ENCODE measurements around the gene TUBGCP6. TPM values are rescaled to one million over a fixed set of nuclear protein-coding genes. Genes with fewer than 3 reads are reported as not detected.
"Not testable (repeated sequence)": the region's sequence is repeated elsewhere in the genome, so short reads cannot be mapped to it uniquely, and the experiment has no call there.

TUBGCP6 gene
- total RNA-seq, 1 experiment from 2014 or later, result 13.0 TPM

DNA sequence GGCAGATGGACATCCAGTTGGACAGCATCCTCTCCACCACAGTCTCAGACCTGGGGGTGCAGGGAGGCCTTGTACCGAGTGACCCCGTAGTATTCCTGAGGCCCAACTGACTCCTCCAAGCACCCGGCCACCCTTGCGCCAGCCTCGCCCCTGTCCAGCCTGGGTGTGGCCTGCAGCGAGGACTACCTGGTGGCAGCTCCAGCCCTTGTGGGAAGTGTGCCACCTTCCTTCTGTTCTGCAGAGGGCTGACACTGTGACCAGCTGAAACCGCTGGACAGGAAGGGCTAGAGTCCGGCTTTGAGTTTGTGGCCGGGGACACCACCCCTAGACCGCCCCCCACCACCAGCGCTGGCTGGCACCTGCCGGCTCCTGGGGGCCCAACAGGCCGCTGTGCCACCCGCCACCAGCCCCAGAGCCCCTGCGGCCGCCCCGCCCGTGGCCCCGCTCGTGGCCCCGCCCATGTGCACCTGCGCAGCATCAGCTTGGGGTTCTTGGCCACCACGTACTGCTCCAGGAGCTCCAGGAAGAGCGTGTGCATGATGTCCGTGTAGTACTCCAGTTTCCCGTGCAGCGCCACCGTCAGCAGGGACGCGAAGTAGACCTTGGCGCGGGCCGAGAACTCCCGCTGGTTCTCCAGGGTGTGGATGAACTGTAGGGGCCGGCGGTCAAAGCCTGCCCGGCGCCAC, 35.3 kb upstream of the TUBGCP6 start:
- no peak for DNase-seq (ENCODE audit: extremely low read depth, low read depth)

DNA sequence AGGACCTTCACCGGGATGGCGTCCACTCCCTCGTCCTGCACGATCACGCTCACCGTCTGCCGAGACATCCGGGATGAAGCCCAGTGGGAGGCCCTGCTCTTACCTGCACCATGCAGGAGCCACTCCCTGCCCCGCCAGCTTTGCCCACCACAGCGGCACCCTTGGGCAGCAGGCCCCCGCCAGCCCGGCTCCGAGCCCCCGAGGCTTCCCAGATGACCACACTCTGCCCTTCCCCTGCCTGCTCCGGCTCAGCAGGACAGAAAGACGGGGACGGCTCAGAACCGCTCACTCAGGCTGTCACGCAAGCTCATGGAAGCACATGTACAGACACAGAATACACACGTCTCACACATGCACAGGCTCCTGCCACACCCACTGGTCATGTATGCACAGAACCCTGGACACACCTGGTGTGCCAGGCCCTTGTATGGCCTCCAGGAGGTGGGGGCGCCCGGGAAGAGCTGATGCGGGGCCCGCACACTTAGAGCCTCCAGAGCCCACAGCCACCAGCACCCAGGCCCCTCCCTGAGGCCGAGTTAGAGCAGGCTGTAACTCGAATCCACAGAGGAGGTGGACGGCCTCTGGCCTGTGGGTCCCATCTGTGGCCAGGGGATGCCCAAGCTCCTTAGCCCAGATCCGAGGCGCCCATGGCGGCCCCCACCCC, 34.3 kb upstream of the TUBGCP6 start:
- DNase-seq (ENCODE audit: extremely low read depth, low read depth), result no peak

DNA sequence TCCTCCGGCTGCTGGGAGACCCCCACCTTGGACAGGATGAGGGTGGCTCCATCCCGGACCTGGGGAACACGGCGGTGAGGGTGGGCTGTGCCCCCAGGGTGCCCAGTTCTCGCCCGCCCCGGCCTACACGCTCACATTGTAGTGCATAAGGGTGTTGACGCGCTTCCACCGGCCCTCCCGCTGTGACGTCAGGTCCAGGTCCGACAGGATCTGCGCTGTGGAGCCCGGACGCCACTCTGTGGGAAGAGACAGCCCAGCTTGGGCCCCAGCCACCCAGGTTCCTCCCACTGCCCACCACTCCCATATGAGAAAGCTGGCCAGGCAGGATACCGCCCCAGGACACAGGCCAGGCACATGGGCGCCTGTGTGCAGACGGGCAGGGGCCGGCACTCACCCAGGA, 33.6 kb upstream of the TUBGCP6 start:
- DNase-seq (ENCODE audit: extremely low read depth, low read depth), result no peak

DNA sequence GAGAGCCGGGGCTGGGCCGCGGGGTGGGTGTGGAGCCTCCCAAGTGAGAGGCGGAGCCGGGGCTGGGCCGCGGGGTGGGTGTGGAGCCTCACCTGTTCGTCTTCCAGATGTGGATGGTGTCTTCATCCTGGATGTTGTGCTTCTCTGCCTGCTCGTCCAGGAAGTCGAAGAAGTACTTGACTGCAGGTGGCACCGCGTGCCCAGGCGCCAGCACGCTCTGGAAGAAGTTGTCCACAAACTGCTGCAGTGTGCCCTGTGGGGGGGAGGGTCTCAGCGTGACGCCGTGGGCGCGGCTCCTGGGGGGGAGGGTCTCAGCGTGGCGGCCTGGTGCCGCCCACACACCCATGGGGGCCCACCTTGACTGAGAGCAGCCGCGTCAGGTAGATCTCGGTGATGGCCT, 32.9 kb upstream of the TUBGCP6 start:
- no peak for DNase-seq (ENCODE audit: extremely low read depth, low read depth)

DNA sequence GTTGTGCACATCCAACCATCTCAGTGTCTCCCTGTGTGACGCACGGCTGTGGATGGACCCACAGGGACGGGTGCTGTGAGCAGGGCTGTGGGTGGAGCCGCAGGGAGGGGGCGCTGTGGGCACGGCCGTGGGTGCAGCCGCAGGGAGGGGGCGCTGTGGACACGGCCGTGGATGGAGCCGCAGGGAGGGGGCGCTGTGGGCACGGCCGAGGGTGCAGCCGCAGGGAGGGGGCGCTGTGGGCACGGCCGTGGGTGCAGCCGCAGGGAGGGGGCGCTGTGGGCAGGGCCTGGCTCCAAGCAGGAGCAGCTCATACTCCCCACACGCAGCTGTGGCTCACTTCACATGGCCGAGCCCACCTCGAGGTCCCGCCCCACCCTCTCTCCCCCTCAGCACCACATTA, 31.3 kb upstream of the TUBGCP6 start:
- DNase-seq (ENCODE audit: extremely low read depth, low read depth), result no peak

DNA sequence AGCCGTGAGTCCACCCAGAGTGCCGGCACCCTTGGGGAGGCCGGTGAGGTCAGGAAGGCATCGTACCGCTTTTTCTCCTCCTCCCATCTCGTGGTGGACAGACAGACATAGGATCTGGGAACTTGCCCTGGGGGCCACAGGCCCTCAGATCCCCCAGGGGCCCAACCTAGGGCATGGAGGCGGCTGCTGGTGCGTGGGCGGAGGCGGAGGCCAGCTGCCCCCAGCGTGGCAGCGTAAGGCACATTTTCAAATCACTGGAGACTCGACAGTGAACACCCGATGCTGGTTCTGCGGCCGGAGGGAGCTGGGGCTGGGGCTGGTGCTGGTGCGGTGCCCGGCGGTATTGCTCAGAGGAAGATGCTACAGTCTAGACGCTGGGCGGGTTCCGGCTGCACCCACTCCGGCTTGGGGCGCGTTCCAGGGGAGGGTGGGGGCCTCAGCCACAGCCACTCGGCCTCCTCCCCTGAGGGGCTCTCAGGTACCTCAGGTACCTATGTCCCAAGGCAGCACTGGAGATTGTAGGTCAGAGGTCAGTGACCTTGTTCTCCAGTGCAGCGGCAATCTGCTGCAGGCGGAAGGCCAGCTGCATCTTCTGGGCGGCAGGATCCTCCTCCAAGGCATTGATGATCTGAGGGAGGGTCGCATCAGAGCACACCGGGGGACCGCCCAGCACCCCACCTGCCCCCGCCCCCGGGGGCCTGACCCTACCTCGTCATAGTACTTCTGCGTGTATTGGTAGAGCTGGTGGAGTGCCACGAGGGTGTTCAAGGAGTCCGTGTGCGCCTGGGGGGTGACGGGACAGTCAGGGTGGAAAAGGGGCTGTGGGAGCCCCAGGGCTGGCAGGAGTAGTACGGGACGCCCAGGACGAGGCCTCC, 30.6 kb upstream of the TUBGCP6 start:
- no peak for DNase-seq (ENCODE audit: extremely low read depth, low read depth)

DNA sequence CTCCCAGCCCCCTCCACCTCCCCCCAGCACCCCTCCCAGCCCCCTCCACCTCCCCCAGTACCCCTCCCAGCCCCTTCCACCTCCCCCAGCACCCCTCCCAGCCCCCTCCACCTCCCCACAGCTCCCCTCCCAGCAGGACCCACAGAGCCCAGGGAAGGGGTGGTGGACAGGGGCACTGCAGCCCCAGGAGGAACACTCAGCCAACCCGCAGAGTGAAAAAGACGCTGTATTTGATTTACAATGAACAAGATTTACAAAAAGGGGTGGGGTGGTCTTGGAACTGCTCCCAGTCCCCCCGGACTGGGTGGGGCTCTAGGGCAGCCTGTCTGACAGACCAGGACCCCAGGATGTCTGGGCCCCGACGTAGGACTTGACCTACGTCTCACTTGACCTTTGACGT, 29.9 kb upstream of the TUBGCP6 start:
- DNase-seq (ENCODE audit: extremely low read depth, low read depth), result no peak

DNA sequence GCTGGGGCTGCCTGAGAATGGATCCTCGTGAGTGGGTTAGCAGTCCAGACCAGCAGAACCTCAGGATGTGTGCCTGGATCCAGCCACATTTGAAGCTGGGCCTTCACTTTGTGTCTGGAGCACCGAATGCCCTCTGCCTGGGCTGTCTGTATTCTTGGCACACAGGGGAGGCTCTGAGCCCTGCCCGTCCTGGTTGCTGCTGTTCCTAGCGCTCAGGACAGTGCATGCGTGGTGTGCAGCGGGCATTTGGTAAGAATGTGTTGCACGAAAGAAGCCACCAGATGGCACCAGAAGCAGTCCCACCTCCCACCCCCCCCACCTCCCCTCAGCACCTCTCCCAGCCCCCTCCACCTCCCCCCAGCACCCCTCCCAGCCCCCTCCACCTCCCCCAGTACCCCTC, 29.5 kb upstream of the TUBGCP6 start:
- peak; percentile 58 for DNase-seq (ENCODE audit: extremely low read depth, low read depth)

DNA sequence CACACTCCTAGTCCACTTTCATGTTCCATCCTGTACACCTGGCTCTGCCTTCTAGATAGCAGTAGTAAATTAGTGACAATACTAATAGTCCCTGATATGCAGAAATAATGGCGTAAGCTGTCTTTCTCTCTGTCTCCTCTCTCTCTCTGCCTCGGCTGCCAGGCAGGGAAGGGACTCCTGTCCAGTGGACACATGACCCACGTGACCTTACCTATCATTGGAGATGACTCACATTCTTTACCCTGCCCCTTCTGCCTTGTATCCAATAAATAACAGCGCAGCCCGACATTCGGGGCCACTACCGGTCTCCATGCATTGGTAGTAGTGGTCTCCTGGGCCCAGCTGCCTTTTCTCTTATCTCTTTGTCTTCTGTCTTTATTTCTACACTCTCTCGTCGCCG, 29.0 kb upstream of the TUBGCP6 start:
- DNase-seq (ENCODE audit: extremely low read depth, low read depth), result not testable (repeated sequence)

DNA sequence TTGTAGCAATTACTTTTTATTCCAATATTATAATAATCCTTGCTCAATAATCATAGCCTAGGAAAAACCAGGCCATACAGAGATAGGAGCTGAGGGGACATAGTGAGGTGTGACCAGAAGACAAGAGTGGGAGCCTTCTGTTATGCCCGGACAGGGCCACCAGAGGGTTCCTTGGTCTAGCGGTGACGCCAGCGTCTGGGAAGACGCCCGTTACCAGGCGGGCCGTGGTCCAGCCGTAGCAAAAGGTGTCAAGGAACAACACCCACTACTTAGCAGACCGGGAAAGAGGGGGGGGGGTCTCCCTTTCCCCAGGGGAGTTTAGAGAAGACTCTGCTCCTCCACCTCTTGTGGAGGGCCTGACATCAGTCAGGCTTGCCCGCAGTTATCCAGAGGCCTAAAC, 28.5 kb upstream of the TUBGCP6 start:
- DNase-seq (ENCODE audit: extremely low read depth, low read depth), result not testable (repeated sequence)

DNA sequence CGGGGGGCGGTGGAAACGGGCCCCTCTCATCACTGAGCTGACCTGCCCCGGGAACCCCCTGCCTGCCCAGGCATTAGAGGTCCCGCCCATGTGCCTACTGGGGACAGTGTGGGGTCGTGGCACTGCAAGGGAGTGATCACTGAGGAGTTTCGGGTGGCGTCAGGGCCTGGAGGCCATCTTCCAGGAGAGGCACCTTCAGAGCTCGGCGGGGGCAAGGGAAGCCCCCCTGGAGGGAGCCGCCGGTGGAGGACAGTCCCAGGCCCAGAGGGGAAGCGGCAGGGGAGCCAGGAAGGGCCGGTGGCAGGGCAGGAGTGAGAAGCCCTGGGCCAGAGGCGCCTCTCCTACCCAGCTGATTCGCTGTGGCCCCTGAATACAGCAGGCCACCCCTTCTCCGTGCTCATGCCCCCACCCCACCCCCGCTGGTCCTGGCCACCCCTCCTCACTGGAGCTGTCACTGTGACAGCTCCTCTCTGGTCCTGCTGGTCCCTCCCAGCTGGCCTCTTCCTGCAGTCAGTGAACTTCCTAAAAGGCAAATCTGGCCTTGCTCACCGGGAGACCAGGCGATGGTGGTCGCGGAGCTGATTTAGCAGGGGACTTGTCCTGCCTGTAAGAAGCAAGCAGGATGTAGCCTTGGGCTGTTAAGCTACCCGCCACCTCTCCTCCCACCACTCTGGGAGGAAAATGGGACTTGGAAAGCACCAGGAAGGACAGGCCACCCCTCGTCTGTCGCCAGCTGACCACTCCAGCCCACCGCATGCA, 27.4 kb upstream of the TUBGCP6 start:
- DNase-seq (ENCODE audit: extremely low read depth, low read depth), result no peak

DNA sequence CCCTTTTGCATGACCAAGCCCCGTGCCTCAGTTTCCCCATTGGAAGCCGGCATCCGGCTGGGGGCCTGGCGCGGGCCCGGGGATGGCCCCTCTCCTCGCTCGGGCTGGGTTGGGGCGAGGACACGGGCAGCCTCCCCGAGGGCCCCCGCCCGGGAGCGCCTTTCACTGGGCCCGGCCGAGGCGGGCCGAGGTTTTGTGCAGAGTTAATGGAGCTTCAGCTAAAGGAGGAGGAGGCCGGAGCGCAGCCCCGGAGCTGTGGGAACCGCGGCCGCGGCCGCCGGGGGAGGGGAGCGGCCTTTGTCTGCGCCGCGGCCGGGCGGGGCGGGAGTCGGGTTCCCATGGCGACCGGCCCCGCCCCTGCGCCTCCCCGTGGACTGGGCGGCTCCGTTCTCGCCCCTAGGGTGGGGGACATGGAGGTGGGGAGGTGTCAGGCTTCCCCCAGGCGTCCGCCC, 26.7 kb upstream of the TUBGCP6 start:
- DNase-seq (ENCODE audit: extremely low read depth, low read depth), result peak; percentile 38

DNA sequence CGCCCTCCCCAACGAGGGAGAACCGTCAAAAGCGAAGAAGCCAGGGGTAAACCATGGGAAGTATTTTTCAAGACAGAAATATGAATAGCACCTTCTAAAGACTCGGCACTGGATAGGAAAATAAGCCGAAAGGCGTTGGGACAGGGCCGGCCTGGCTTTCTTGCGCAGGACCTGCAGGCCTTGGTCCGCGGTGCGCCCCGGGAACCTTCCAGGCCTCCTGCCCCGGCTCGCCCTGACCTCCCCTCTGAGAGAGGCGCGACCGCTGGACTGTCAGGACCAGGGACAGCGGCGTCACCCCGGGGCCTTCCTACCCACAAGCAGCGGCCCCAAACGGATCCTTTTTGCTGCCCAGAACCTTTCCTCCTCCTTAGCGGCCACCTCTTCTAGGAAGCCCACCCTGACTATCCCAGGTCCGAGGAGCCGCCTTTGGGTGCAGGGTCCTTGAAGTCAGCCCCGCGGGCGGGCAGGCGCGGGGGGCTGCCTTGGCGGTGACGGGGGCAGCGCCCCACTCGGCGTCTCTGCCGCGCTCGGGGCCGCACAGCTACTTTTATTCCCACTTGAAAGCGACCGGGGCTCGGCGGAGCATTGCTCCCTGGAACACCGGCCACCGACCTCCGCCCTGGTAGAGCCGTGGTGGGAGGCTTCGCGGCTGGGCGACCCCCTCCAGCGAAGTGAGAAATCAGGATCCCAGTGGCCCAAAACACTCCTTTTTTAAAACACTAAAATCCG, 26.0 kb upstream of the TUBGCP6 start:
- peak; percentile 40 for DNase-seq (ENCODE audit: extremely low read depth, low read depth)

DNA sequence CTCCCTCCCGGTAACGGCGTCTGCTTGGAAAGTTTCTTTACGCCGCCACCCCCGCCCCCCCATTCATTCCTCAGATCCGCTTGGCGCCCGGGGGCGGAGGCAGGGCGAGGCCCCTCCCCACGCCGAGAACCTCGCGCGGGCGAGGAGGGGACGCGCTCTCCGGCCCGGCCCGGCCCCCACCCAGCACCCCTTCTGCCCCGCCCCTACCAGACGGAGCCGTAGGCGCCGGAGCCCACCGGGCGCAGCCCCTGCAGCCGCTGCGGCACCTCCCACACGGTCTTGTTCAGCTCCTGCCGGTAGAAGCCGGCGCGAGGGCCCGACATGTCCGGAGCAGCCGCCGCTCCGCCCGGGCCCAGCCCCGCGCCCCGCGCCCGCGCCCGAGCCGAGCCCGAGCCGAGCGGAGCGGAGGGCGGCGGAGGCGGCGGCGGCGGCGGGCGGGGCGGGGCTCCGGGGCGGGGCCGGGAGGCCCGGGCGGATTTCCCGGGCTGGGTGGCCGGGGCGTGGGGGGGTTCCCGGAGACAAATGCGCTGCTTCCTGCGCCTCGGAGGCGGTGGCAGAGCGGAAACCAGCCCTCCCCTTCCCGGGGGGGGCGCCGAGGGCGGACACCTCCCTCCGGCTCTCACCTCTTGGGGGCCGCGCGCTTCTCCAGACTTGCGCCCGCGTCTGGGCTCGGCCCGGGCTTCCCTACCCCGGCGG, 25.3 kb upstream of the TUBGCP6 start, which contains the start of gene MAPK11:
Gene MAPK11 (minus strand): TSS at position 411 of the 696 bp plus-strand sequence. CDS start 88 bp downstream, at position 323.
- no peak for DNase-seq (ENCODE audit: extremely low read depth, low read depth)

DNA sequence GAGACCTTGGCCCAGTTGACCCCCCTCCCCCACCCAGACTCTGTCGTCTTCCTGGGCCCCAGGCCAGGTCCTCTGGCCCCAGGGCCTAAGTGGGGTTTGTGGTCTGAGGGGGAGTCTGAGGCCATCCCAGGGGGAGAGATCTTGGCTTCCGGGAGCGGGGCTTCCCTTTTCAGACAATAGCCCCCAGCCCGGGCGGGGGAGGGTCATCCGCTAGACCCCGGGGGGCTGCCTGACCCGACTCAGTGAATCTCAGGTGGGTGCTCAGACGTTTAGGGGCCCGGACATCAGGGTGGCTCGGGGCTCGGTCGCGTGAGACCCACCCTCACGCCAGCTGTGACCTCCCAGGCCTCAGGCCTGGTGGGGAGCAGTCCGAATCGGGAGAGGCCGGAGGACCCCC, 24.7 kb upstream of the TUBGCP6 start:
- DNase-seq (ENCODE audit: extremely low read depth, low read depth), result no peak

DNA sequence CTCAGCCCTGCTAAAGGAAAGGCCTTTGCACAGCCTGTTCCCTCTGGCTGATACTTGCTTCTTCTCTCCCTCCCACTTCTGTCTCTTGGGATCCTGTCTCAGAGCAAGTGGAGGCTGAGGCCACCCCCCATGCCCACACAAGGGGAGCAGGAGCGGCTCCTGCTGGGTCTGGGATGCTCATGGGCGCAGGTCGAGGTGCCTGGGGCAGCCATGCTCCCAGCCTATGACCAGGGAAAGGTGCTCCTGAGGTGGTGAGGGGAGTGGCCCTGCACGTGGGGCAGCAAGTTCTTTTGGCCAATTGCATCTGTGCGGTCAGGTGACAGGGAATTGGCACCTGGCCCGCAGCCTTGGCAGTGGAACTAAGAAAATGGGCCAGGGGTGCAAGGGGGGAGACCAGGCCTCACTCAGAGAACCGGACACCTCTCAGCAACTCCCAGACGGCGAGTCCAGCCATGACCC, 23.9 kb upstream of the TUBGCP6 start:
- DNase-seq (ENCODE audit: extremely low read depth, low read depth), result no peak

DNA sequence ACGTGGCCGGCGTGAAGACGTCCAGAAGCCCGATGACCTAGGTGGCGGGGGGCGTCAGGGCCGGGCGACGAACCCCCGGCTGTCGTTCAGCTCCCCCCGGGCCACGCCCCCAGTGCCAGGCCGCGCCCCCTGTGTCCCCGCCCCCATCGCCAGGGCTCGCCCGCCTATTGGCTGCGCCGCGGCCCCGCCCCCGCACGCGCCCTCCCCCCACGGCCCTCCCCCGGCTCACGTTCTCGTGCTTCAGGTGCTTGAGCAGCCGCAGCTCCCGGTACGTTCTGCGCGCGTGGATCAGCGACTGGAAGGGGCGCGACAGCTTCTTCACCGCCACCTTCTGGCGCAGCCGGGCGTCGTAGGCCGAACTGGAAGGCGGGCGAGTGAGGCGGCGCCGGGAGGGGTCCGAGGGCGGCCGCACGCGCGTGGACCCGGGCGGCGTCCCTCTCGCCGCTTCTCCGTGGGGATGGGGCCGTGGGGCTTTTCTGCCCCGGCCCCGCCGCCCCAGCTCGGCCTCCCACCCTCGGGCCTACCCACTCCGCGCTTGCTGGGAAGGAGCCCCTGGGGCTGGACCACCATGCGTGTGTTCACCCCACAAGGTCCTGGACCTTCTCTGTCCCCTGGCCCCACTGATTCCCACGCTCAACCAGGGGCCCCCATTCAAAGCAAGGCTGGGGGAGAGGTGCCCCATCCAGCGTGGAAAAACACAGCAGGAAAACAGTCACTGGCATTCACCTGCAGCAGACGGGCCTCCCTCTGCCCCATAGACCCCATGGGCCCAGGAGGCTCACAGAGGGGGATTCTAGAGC, 23.0 kb upstream of the TUBGCP6 start:
- DNase-seq (ENCODE audit: extremely low read depth, low read depth), result no peak

DNA sequence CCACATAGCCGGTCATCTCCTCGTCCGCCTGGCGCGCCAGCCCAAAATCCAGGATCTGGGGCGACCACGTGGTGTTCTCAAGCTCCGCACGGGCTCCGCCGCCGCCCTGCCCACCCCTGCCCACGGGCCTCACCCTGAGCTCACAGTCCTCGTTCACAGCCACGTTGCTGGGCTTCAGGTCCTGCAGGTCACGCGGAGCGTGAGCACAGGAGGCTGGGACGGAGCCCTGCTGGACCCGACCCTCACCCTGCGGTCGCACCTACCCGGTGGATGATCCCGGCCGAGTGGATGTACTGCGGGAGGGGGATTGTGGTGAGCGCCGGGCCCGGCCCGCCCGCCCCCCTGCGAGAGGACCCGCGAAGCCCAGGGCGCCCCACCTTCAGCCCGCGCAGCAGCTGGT, 22.2 kb upstream of the TUBGCP6 start:
- no peak for DNase-seq (ENCODE audit: extremely low read depth, low read depth)
